Measurements from ENCODE around the gene EHMT1. TPM values are rescaled to one million over a fixed set of nuclear protein-coding genes. Genes with fewer than 3 reads are reported as not detected.
"Not testable (repeated sequence)": the region's sequence is repeated elsewhere in the genome, so short reads cannot be mapped to it uniquely, and the experiment has no call there.

Gene EHMT1
- total RNA-seq, 1 experiment from 2014 or later, result 46.0 TPM

- DNase-seq (ENCODE audit: low read depth); in situ Hi-C loops (cut with HindIII; ENCODE audit: low pct_unique_long_range_greater_than_20kb, low sequenced_read_pairs): not testable (repeated sequence)
Observed at GRCh38 chr9:137885121-137885520, 266.3 kb downstream of the EHMT1 start.

Other genes starting within 250 kb of the EHMT1 start
- 0.84 and 5.3 TPM in 2 replicates for gene EXD3, start 195.8 kb upstream of the EHMT1 start, total RNA-seq (2014; rRNA removed; shearing (Covaris generic); ENCODE audit: low replicate concordance)
- gene NOXA1, start 195.6 kb upstream of the EHMT1 start, total RNA-seq (2014; rRNA removed; shearing (Covaris generic); ENCODE audit: low replicate concordance), result 5.1 and 5.5 TPM in 2 replicates
- gene ENTPD8, start 177.6 kb upstream of the EHMT1 start, total RNA-seq (2014; rRNA removed; shearing (Covaris generic); ENCODE audit: low replicate concordance), result not detected in 2 replicates
- 33.8 and 41.5 TPM in 2 replicates for gene NSMF, start 159.7 kb upstream of the EHMT1 start, total RNA-seq (2014; rRNA removed; shearing (Covaris generic); ENCODE audit: low replicate concordance)
- 0.09 and 0.98 TPM in 2 replicates for gene PNPLA7, start 68.6 kb upstream of the EHMT1 start, total RNA-seq (2014; rRNA removed; shearing (Covaris generic); ENCODE audit: low replicate concordance)
- gene MRPL41, start 67.1 kb upstream of the EHMT1 start, total RNA-seq (2014; rRNA removed; shearing (Covaris generic); ENCODE audit: low replicate concordance), result 65.2 and 71.9 TPM in 2 replicates
- 6.6 and 18.6 TPM in 2 replicates for gene DPH7, start 40.1 kb upstream of the EHMT1 start, total RNA-seq (2014; rRNA removed; shearing (Covaris generic); ENCODE audit: low replicate concordance)
- 21.1 and 27.8 TPM in 2 replicates for gene ZMYND19, start 28.5 kb upstream of the EHMT1 start, total RNA-seq (2014; rRNA removed; shearing (Covaris generic); ENCODE audit: low replicate concordance)
- 54.7 and 81.3 TPM in 2 replicates for gene ARRDC1, start 13.3 kb upstream of the EHMT1 start, total RNA-seq (2014; rRNA removed; shearing (Covaris generic); ENCODE audit: low replicate concordance)